8988T (cell line): Measurements from ENCODE around the gene EME1.
"Not testable (repeated sequence)": the region's sequence is repeated elsewhere in the genome, so short reads cannot be mapped to it uniquely, and the experiment has no call there.

Source experiments
- DNase-seq: peaks from one replicate; pipeline ENCODE4 v3.0.0; 2011

The EME1 gene, protein sequence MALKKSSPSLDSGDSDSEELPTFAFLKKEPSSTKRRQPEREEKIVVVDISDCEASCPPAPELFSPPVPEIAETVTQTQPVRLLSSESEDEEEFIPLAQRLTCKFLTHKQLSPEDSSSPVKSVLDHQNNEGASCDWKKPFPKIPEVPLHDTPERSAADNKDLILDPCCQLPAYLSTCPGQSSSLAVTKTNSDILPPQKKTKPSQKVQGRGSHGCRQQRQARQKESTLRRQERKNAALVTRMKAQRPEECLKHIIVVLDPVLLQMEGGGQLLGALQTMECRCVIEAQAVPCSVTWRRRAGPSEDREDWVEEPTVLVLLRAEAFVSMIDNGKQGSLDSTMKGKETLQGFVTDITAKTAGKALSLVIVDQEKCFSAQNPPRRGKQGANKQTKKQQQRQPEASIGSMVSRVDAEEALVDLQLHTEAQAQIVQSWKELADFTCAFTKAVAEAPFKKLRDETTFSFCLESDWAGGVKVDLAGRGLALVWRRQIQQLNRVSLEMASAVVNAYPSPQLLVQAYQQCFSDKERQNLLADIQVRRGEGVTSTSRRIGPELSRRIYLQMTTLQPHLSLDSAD

DNA sequence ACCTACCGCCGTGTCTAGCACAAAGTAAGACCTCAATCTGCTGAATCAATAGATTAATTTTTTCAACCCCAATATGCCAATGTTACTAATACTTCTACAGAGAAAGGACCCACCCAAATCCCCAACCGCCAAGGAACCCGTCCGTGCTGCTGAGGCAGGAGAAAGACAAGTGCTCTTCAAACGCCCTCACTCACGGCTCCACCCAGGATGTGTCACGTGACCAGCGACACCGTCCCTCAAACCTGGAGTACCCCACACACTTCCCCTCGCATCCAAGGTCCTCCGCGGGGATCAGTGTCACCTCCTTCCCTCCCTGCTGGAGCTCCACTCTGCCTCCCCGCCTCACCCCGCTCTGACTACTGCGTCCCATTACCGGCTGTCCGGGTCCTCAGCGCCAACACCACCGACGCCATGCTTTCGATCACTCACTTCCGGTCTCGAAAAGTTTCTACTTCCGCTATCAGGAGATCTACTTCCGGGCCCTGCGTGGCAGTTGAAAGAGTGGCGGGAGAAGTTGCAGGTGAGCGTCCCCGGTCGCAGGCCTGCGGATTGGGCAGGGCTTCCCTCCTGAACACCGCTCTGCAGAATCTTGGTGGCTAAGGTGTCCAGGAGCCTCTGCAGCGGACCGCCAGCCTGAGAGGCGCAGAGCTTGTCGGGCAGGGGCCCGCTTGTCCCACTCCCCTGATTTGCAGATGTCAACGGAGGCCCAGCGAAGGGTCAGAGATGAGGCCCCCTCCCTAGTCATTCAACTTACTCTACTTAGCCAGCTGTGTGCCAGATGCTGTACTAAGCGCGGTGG is at the start of gene EME1, which contains the start of gene MRPL27:
EME1 (plus strand) TSS at position 472 of the 799 bp plus-strand sequence. CDS start 1,980 bp downstream, outside the sequence.
MRPL27 (minus strand) TSS at position 427 of the 799 bp plus-strand sequence; CDS start at position 413, 14 bp downstream.
- peak; percentile 86 for DNase-seq

DNA sequence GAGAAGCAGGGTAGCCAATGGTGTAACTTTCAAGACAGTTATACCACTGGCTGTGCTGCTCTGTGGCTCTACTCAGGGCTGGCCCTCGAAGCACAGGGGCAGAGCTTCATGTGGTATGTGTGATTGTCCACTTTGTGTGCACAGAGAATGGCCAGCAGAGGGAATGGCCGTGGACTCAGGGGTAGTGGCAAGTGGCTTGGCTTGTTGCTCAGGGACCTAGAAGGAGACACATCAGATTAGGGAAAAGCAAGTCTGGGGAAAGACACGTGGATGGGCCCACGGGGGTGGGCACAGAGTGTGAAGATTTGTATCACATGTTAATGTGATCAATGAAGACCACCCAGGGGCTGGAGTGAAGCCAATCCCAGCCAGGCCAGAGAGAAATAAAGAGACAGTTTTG is 47.1 kb upstream of the EME1 start:
- no peak for DNase-seq

DNA sequence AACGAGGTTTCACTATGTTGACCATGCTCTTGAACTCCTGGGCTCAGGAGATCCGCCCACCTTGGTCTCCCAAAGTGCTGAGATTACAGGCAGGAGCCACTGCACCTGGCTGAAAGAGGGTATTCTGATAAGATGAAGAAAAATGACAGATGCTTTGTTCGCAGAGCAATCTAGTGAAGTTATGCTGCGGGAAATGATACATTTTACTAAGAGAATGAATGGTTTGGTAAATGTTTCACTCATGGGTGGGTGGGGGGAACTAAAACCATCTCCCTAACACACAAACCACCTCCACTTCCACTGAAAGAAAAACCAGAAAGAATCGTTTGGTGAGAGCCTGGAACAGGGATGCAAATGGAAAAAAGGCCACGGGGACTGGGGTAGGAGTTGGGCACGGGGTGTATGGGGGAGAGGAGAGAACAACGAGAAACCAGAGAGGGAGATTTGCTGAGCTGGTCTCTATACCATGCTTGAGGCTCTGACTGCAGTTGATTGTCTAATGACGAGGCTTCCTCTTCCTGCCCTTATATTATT is 46.1 kb upstream of the EME1 start:
- DNase-seq: no peak

DNA sequence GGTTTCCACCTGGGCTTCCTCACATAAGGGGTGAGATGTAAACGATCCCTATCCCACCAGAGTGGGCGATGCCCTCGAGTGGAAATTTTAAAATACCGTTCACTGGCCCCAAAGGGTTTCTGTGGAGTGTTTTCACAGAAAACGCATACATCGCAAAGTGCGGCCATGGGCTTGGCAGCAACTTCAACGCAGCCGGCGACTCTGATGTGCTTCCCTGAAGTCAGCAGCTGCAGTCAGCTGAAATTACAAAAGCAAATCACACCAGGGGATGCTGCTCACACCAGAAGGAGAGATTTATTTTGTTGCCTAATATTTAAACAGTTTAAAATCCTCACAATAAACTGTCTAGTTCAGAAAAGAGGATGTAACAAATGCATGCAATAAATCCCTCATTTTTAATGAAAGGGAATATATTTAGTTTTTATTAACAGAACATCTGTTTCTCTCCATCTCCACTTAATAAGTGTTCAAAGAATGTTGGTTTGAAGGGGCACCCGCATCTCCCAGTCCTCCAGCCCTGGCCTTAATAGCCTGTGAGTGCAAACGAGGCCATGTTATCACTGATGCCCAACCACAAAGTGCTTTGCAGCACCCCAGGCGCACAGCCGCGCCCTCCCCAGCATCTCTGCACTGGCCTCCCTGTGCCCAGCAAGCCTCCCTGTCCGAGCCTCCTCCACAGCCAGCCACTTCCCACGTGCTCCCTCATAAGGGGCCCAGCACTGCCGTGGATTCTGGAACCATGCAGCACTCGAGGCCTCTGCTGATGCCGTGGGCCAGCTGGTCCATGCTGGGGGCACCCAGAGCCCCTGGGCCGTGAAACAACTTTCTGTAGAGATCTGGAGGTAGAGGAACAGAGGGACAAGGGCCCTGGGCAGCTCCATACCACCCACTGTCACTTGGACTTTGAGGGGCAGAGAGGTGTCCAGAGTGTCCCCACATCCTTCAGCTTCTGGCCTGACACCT is 44.4 kb upstream of the EME1 start:
- DNase-seq: no peak

DNA sequence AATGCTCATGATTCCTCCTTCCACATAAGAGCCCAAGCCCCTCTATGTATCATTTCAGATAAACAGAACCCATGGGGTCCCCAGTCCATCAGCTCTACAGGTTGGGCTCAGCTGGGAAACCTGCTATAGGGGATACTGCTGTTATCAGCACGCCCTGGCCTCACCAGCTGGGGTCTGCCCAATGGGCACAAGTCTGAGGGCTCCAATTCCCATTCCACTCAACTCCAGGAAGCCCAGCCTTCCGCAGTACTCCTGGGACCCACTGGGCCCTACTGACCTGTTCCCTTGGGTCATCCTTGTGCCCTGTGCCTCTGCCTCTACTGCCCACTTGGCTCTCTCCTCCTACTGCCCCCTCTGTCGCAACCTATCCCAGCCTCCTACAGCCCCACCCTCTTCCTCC is 43.3 kb upstream of the EME1 start:
- no peak for DNase-seq

DNA sequence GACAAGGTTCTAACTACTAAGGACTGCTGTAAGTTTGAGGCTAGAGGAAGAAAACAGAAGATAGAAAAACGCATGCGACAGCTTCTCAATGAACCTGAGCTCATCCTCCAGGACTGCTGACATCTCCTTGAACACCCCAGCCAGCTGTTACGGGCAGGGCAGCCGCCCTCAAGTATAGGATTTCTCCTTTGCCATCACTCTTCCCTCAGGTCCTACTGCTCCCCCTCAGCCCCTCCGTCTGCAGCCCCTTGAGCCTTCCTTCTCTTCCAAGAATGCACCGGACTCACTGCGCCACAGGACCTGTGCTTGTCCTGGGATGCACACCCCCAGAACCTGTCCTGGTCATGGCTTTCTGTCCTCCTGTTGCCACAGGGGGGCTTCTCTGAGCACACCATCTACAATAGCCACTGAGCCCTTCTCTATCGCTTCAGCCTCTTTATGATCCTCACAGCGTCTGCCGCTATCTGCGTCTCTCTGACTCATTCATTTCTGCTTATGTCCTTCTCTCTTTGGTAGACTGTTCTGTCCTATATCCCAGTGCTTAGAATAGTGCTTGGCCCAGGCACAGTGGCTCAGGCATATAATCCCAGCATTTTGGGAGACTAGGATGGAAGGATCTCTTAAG is 42.8 kb upstream of the EME1 start:
- no peak for DNase-seq

DNA sequence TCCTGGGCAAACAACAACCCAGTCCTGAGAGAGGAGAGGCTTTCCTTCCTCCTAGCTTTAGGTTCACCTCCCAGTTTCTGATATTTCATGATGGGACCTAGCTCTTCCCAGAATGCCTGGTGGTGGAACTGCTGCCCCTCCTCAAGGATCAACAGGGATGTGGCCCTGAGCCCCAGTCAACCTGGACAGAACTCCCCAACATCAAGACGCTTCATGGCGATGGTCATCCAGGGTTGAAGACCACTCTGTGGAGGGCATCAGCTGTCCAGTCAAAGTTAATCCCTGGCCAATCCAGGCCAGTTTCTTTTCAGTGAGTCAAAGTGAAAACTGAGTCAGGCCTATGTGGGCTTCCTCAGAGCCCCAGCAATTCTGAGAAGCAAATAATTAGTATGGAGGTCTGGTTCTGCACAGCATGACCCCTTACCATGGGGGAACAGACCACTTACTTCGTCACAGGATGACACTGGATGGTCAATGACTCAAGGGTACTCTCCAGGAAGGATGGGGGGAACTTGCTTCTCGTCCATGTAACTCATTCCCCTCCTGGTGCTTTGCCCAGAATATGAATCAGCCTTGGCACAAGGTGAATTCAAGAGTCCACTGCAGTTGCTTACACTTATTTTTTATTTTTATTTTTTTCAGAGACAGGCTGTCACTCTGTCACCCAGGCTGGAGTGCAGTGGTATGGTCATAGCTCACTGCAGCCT is 41.8 kb upstream of the EME1 start:
- DNase-seq: no peak

DNA sequence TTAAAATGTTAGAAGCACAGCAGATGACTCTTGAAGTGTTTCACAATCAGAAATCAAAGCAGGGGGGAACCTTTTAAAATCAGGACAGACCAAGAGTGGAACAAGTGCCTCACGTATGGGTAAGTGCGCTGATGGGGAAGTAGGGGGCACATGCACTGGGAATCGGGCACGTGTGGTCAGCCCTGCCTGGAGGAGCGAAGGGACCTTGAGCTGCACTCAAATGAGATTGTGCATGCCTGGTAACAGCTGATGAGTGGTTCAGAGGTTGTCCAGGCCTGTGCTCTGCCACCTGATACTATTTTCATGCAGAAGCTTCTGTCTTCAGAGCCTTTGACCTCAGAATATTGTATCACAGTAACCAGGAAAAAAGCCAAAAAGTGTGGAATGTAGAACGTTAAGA is 40.8 kb upstream of the EME1 start:
- no peak for DNase-seq

DNA sequence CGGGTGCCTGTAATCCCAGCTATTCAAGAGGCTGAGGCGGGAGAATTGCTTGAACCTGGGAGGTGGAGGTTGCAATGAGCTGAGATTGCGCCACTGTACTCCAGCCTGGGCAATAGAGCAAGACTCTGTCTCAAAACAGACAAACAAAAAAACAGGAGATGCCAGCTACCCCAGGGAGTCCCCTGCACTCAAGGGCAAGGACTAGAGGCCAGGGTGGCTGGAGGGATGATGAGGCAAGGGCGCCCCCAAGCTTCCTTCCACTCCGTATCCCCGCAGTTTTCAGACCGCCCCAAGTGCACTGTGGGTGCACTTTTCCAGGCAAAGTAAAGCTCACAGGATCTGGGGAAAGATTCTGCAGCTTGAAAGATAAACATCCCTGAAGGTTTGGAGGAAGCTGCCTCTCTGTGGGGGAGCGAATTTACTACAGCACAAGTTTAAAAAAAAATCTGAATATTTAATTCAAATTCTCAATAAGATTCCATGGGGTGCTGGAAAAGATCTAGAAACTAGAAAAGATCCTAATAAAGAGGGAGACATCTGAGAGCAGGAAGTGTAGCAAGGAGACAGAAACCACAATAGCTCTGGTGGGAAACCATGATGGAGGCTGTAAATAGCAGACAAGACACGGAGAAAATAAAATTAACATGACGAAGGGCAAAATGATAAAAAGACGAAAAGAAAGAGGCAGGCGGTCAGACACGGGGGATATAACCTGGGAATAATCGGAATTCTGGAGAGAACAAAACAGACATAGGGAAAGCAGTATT is 39.6 kb upstream of the EME1 start:
- not testable (repeated sequence) for DNase-seq

DNA sequence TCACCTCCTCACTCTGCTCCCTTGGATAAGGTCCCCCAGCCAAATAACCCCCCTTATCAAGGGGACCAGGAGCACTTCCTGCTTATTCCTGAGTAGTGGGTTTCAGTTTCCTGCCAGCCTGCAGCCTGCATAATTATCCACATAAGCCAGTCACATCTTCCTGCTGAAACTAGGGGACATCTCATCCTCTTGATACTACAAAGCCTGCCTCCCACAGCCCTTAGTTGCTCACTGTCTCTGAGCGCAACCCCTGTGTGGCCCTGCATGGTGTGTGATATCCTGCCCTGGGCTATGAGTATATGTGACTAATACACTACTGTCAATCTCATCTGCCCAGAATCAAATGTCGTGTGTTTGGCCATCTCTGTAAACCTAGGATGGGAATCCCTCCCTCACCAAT is 35.1 kb upstream of the EME1 start:
- DNase-seq: no peak

DNA sequence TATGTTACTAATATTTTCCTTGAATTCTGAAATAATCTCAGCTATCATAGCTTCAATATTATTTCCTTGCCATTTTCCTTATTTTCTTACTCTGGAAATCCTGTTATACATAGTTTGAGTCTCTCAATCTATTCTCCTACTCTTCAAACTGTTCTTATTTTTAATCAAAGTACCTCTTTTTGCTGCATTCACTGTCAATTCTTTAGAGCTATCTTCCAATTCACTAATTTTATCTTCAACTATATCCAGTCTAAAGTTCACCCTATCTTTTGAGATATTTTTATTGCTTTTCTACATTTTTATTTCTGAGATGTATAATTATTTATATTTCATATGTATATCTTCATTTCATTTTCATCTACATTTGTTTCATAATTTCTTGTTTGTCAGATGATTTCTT is 34.4 kb upstream of the EME1 start:
- DNase-seq: no peak

DNA sequence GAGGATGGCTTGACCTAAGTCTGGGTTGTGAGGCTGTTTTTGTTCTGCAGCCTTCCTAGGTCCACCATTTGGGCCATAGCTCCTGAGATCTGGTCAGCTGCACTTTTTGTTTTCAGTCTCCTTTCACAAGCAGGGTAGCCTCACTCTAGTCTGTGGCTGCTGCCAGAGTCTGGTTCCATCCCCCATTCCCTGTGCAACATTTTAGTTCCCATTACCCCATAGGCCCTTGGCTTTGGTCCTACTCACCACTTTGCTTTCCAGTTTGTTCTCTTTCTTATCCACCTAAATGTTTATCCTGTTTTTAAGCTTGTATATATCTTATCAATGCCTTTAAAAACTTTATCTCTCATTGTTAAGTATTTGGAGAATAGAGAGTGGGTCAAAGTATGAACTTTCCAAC is 33.6 kb upstream of the EME1 start:
- DNase-seq: no peak

DNA sequence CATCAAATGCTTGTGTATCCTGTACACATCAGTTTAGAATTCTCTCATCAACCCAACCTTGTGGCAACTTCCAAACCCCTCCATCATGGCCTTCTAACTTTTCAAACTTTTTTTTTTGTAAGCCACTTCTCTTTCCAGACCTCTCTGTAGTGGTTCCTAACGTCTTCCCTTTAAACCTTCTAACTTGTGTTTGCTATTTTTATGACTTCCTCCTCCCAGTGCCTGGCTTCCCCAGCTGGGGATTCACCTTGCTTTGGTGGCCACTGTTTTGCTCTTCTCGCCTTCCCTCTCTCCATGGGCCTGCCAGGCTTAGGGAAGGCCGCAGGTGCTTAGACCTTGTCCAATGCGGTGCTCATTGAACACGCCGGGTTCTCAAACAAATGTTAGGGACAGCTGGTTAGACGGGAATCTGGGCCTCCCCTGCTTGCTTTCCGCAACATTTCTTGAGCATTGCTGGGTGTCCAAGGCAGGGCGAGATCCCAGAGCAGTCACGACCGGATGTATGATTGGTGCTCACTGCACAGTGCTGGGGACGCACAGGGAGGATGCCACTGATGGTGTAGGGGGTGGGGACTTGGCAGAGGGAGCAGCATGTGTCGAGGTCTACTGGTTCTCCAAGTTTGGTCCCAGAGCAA is 28.2 kb upstream of the EME1 start:
- DNase-seq: no peak

DNA sequence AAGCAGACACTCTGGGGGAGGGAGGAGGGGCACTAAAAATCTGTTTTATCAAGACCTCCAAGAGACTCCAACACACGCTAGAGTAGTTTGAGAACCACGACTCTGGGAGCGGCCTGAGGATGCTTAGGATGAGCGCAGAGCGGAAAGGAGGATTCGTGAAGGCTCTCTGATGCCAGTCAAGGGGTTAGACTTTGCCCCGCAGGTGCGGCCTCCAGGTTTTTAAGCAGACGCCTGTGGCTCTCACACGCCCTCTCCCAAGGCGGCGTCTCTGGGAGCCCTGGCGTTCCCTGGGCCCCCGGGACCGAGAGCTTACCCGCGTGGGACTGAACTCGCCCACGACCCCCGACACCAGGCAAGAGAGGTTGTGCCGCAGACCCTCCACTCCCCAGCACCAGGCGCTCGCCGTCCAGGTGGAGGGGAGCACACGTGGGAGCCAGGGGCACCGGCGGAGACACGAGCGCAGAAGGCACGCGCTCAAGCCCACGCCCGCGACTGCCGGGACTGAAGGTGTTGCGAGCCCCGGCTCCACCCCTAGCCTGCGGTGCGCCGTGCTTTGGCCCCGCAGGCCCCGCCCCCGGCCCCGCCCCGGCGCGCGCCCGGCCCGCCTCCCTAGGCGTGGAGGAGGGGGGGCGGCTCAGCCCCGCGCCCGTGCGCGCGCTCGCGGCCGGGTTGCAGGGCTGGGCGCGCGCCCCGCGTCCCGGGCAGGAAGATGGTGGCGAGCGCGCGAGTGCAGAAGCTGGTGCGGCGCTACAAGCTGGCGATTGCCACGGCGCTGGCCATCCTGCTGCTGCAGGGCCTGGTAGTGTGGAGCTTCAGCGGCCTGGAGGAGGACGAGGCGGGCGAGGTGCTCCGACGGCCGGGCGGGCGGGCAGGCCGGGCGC is 27.4 kb upstream of the EME1 start, which contains the start of gene XYLT2:
XYLT2 (plus strand) TSS at position 695 of the 881 bp plus-strand sequence; CDS start at position 710, 15 bp downstream.
- DNase-seq: peak; percentile 99

DNA sequence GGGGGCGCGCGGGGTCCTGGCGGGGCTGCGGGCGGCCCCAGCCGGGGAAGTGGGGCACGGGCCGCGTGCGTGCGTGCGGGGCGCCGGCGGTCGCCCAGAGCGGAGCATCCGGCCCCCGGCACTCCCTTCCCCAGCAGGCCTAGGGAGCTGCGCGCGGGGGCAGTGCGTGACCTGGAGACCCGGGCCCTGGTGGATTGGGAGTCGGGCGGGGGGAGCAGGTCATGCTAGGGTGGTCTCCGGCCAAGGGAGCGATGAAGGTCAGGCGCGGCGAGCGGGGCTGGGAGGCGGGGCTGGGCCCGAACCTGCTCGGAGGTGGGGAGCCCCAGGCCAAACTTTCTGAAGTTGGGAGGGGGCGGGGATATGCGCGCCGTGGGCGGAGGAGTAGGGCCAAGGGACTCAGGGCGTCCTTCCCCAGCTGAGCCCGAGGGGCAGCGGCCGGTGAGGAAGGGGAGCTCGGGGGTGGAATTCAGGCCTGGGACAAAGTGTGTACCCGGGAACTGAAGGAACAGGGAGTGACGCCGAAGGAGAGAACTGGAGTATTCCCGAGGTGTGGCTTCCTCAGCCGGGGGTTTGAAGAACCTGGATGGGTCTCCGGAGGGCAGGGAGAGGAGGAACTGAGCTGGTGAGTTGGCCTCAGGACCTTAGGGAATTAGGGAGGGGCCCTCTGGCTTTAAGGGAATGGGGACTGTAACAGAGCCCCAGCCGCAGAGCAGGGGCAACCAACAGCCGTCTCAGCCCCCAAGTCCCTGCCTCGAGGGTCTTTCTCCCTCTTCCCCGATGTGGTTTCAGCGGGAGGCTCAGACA is 26.5 kb upstream of the EME1 start:
- peak; percentile 78 for DNase-seq

DNA sequence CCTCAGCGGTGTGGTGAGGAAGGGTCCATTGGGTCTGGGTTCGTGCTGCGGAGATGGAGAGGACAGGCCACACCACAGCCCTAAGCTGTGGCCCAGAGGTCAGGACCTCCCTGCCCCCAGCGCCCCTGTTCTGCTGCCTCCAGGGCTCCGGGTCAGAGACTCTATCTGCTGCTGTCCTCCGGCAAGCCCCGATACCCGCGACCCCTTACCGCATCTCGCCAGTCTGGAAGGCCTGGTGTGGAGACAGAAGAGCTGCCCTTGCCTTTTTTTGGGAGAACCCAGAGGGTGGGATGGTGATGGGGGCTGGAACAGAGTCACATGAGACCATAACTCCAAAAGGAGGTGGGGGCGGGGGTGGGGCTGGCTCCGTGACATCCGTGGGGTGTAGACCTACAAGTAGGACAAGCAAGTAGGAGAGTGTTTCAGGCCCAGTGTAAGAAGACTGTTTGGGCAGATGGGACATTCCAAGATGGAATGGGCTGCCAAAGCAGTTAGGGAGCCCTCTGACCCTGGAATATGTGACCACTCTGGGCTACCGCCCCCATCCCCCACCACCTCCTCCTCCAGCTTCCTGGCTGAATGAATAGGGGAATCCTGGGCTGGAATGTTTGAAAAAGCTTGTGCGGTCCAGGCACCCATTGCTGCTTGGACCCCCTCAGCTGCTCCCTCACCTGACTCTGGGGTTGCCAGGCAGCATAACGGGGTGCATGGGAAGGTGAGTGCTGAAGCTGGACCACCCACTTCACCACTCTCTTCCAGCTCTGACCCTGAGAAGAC is 25.7 kb upstream of the EME1 start:
- DNase-seq: no peak

DNA sequence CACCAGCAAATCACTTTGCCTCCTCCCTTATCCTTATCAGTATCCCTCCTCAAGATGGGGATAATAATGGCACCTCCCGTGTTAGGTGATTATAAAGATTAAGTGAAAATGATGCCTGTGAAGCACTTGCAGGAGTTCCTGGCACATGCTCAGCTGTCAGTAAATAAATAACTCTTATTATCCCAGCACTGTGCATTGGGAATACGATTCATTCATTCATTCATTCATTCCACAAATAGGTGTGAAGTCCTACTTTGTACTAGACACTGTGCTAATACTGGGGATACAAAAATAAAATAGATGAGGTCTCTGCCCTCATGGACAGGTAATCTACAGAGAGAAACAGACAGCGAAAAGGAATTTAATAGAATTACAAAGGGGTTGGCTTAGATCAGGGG is 25.1 kb upstream of the EME1 start:
- no peak for DNase-seq
